Heart left ventricle (tissue), 13 donors: ENCODE measurements around the gene PLCB1.

Experiments
- POLR2A ChIP-seq, 2 donors: fragments of 450-650 bp; IDR thresholded peaks; one replicate each; pipeline ENCODE4 v1.6.1; 2017; ENCODE audit warnings: antibody characterized with exemption in 2 of 2, mild to moderate bottlenecking in 2 of 2, moderate library complexity in 2 of 2
- TF ChIP-seq, protein P1 (sequence below), 12 donors: fragments of 200-600 bp; sonication (generic) in 4 of 12; IDR thresholded peaks; one replicate each; pipeline versions ENCODE4 v1.5.0 to v1.8.0; 2018 to 2022; ENCODE audit warnings: antibody characterized with exemption in 12 of 12, mild to moderate bottlenecking in 5 of 12
- donor health status: ischemic (EF 13 %, LVEDD 7.1; RV severe dilation, severe dysfunction).
- donor health status: DM: no; HTN: yes; CAD: no.
- donor health status: DM: no; HTN: no; CAD: no.
- donor health status: ischemic (EF 25% LVEDD 6.9; RV normal size, moderate dysfunction).
- donor health status: ischemic (EF 25% LVEDD 5.7; RV mildly dilated, moderate dysfunction).
- donor health status: ischemic (EF 35%, LVEDD 5.7; RV mildly dilated, moderate dysfunction).
- donor health status: nonischemic (EF 11% LVEDD 7.7; RV severe dilation, severe dysfunction).
- donor health status: DM: yes; HTN: yes; CAD: no.
- donor health status: PGD.
- donor health status: ischemic (EF 29% LVEDD 5.4; RV normal size, mild dysfunction).
- donor health status: nonischemic (EF 23%, LVEDD 6.1; RV moderate dilation, normal function).

DNA sequence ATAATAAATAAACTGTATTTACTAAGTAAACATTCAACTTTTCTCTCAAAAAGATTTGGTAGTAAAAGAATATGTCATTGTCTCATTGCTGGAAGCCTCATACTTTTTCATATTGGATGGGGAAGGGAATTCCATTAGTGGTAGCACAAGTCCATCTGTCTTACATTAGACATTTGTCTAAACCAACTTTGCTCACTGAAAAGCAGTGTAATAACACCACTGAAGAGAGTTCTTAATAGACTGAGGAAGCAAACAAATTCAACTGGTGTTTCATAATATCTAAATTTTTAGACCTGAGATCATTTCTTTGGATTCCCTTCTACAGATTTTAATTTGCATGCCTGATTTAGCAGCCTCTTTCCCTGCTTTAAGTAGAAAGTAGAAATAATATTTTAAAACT lies 62.7 kb downstream of the PLCB1 start:
- TF ChIP-seq, protein P1, sequence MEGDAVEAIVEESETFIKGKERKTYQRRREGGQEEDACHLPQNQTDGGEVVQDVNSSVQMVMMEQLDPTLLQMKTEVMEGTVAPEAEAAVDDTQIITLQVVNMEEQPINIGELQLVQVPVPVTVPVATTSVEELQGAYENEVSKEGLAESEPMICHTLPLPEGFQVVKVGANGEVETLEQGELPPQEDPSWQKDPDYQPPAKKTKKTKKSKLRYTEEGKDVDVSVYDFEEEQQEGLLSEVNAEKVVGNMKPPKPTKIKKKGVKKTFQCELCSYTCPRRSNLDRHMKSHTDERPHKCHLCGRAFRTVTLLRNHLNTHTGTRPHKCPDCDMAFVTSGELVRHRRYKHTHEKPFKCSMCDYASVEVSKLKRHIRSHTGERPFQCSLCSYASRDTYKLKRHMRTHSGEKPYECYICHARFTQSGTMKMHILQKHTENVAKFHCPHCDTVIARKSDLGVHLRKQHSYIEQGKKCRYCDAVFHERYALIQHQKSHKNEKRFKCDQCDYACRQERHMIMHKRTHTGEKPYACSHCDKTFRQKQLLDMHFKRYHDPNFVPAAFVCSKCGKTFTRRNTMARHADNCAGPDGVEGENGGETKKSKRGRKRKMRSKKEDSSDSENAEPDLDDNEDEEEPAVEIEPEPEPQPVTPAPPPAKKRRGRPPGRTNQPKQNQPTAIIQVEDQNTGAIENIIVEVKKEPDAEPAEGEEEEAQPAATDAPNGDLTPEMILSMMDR (IDR thresholded peaks at IDR 0.05), result no peak
- TF ChIP-seq POLR2A (IDR thresholded peaks at IDR 0.05), result no peak
